Astrocyte (in vitro differentiated cells and primary cell): ENCODE results near the gene SOBP. TPM values are rescaled to one million over a fixed set of nuclear protein-coding genes. Genes with fewer than 3 reads are reported as not detected.

Experiments used
- DNase-seq: peaks from one replicate; pipeline ENCODE4 v3.0.0-alpha.2; 2010; ENCODE audit warnings: low read depth
- FAIRE-seq: peaks from 2 replicates; lab custom pipeline; 2011; peaks lifted over from hg19 to GRCh38; lab: Jason Lieb, UNC
- H2AFZ ChIP-seq: 2 replicates; pipeline ENCODE4 v1.6.0; 2012; ENCODE audit warnings: low read depth, low read length, inconsistent platforms
- H3K27ac ChIP-seq: 2 replicates; pipeline ENCODE4 v1.5.1; 2011; ENCODE audit warnings: low read depth, low read length, inconsistent platforms
- H3K27me3 ChIP-seq: 2 replicates; pipeline ENCODE4 v1.6.0; 2011; ENCODE audit warnings: low read length, inconsistent platforms; ENCODE audit not compliant: insufficient read depth
- H3K36me3 ChIP-seq: 2 replicates; pipeline ENCODE4 v1.5.1; 2011; ENCODE audit warnings: low read length, inconsistent platforms; ENCODE audit not compliant: insufficient read depth
- H3K4me1 ChIP-seq: 2 replicates; pipeline ENCODE4 v1.5.1; 2011; ENCODE audit warnings: low read length, inconsistent platforms; ENCODE audit not compliant: insufficient read depth
- H3K4me2 ChIP-seq: 2 replicates; pipeline ENCODE4 v1.6.0; 2012; ENCODE audit warnings: low read length, inconsistent platforms
- H3K4me3 ChIP-seq: 2 replicates; pipeline ENCODE4 v1.5.1; 2011; ENCODE audit warnings: low read depth, mild to moderate bottlenecking, low read length, inconsistent platforms; ENCODE audit not compliant: insufficient read depth
- H3K79me2 ChIP-seq: 2 replicates; pipeline ENCODE4 v1.6.0; 2012; ENCODE audit warnings: mild to moderate bottlenecking, low read length, inconsistent platforms; ENCODE audit not compliant: insufficient read depth
- H3K9ac ChIP-seq: 2 replicates; pipeline ENCODE4 v1.6.0; 2012; ENCODE audit warnings: mild to moderate bottlenecking, low read length, inconsistent platforms
- H3K9me3 ChIP-seq: 2 replicates; pipeline ENCODE4 v1.5.1; 2012; ENCODE audit warnings: low read depth, mild to moderate bottlenecking, low read length, inconsistent platforms; ENCODE audit not compliant: insufficient read depth
- H4K20me1 ChIP-seq: 2 replicates; pipeline ENCODE4 v1.6.0; 2012; ENCODE audit warnings: low read length, inconsistent platforms; ENCODE audit not compliant: insufficient read depth
- H3K27ac Mint-ChIP-seq: one replicate; pipeline ENCODE4 v1.8.0; 2021; ENCODE audit warnings: mild to moderate bottlenecking, mixed read lengths; ENCODE audit not compliant: unreplicated experiment
- H3K27me3 Mint-ChIP-seq: one replicate; pipeline ENCODE4 v1.8.0; 2021; ENCODE audit warnings: low read depth, mixed read lengths; ENCODE audit not compliant: unreplicated experiment
- H3K36me3 Mint-ChIP-seq: one replicate; pipeline ENCODE4 v1.8.0; 2021; ENCODE audit warnings: low read depth, mixed read lengths; ENCODE audit not compliant: unreplicated experiment
- H3K4me1 Mint-ChIP-seq: one replicate; pipeline ENCODE4 v1.8.0; 2021; ENCODE audit warnings: low read depth, mixed read lengths; ENCODE audit not compliant: unreplicated experiment
- H3K4me3 Mint-ChIP-seq: one replicate; pipeline ENCODE4 v1.8.0; 2021; ENCODE audit warnings: mild to moderate bottlenecking, moderate library complexity, mixed read lengths; ENCODE audit not compliant: unreplicated experiment
- H3K9me3 Mint-ChIP-seq: one replicate; pipeline ENCODE4 v1.8.0; 2021; ENCODE audit warnings: mild to moderate bottlenecking, mixed read lengths; ENCODE audit not compliant: unreplicated experiment
- EZH2 ChIP-seq: IDR thresholded peaks from 2 replicates; pipeline ENCODE4 v1.6.1; 2012; ENCODE audit warnings: mild to moderate bottlenecking, low read length, inconsistent platforms; ENCODE audit not compliant: insufficient read depth
- total RNA-seq: library from RNA; stranded (reverse); gene quantifications from 2 replicates; pipeline ENCODE4 v1.2.1, GENCODE V29; 2021
- TF ChIP-seq, protein P1 (sequence below): IDR thresholded peaks from 2 replicates; pipeline ENCODE4 v1.5.1; 2011; ENCODE audit warnings: low read depth, mild to moderate bottlenecking, inconsistent platforms, low read length, moderate library complexity; ENCODE audit not compliant: insufficient read depth

Gene SOBP
- total RNA-seq, 1 donor from 2014 or later: 4.7 TPM

DNA sequence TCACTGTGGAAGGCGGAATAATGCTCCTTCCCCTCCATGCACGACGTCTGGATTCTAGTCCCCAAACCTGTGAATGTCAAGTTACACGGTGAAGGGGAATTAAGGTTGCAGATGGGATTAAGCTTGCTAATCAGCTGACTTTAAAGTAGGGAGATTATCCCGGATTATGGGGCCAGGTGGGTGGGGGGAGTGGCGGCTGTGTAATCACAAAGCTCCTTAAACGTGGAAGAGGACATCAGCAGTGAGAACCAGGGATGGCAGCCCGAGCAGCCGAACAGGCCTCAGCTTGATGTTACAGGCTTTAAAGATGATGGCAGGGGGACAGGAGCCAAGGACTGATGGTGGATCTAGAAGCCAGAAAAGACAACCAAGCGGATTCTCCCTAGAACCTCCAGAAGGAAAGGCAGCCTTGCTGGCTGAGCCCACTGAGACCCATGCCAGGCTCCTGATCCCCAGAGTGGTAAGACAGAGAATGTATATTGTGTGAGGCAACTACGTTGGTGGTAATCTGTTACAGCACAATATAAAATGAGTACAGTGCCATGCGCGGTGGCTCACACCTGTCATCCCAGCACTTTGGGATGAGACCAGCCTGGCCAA lies 216.7 kb downstream of the SOBP start:
- H3K4me1 ChIP-seq: no peaks in the 10 kb centered on the region
- no peak overlapping the region for H3K9ac ChIP-seq
- Mint-ChIP-seq H3K9me3 (no peaks in the 10 kb centered on the region), H3K4me1 (peaks cover 4% of the 10 kb centered on the region), H3K27me3 (peaks cover 24% of the 10 kb centered on the region), H3K4me3 (no peak overlapping the region), H3K36me3 (no peaks in the 10 kb centered on the region), H3K27ac (no peak overlapping the region)
- no peaks in the 10 kb centered on the region for H3K27me3 ChIP-seq
- TF ChIP-seq EZH2: no peak
- TF ChIP-seq, protein P1, sequence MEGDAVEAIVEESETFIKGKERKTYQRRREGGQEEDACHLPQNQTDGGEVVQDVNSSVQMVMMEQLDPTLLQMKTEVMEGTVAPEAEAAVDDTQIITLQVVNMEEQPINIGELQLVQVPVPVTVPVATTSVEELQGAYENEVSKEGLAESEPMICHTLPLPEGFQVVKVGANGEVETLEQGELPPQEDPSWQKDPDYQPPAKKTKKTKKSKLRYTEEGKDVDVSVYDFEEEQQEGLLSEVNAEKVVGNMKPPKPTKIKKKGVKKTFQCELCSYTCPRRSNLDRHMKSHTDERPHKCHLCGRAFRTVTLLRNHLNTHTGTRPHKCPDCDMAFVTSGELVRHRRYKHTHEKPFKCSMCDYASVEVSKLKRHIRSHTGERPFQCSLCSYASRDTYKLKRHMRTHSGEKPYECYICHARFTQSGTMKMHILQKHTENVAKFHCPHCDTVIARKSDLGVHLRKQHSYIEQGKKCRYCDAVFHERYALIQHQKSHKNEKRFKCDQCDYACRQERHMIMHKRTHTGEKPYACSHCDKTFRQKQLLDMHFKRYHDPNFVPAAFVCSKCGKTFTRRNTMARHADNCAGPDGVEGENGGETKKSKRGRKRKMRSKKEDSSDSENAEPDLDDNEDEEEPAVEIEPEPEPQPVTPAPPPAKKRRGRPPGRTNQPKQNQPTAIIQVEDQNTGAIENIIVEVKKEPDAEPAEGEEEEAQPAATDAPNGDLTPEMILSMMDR: no peak
- no peak overlapping the region for H3K4me3 ChIP-seq
- H3K4me2 ChIP-seq: no peak overlapping the region
- no peak overlapping the region for H2AFZ ChIP-seq
- H3K36me3 ChIP-seq: no peaks in the 10 kb centered on the region
- no peaks in the 10 kb centered on the region for H3K9me3 ChIP-seq
- DNase-seq (no peak), FAIRE-seq (no peak)
- H3K79me2 ChIP-seq: no peaks in the 10 kb centered on the region
- H4K20me1 ChIP-seq: no peaks in the 10 kb centered on the region
- H3K27ac ChIP-seq: no peak overlapping the region

DNA sequence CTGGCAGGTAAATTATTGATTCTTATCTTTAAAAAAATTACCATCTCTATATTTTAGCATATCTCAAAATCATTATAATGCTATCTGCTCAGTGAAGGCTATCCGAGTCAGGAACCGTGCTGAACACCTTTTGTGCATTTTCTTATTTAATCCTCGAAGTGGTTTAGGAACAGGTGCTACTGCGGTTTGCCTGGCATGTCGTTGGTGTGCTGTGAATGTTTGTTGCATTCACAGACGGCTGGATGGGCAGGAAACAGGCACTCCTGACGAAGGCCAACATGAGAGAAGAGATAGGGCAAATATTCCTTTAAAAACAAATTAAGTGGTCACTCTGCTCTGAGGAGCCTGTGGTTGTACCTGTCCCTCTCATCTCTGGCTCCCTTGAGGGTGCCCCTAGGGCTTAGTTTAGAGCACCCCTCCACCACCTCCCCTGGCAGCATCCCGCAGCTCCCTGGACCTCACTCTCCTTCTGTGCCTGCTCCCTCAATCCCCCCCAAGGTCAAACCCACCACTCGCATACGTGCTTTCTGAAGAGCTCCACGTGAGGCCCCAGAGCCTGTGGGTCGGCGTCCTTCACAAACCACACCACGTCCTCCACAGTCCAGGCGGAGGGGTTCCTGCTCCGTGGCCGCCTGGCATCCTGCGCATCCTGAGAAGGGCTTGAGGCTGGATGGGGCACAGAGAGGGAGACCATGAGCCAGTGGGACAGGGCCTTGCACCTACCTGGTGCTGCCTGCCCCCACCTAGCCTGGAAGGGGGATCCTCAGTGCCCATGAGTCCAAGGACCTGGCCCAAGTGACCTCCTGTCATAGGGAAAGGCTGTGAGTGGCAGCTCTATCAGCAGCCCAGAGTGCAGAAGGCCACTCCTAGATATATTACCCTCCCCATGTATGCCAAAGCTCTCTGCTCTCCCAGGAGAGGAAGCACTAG lies 217.7 kb downstream of the SOBP start:
- Histone ChIP-seq H3K9ac (no peak overlapping the region), H3K36me3 (no peaks in the 10 kb centered on the region), H3K4me1 (no peaks in the 10 kb centered on the region), H3K27ac (no peak overlapping the region), H3K4me3 (no peak overlapping the region), H4K20me1 (no peaks in the 10 kb centered on the region), H3K4me2 (no peak overlapping the region), H2AFZ (no peak overlapping the region), H3K79me2 (no peaks in the 10 kb centered on the region), H3K27me3 (no peaks in the 10 kb centered on the region), H3K9me3 (no peaks in the 10 kb centered on the region)
- no peak for DNase-seq
- H3K9me3 Mint-ChIP-seq: no peaks in the 10 kb centered on the region
- no peak for FAIRE-seq
- peaks cover 10% of the 10 kb centered on the region for H3K4me1 Mint-ChIP-seq
- no peak overlapping the region for H3K27ac Mint-ChIP-seq
- peaks cover 28% of the 10 kb centered on the region for H3K27me3 Mint-ChIP-seq
- H3K36me3 Mint-ChIP-seq: no peaks in the 10 kb centered on the region
- no peak for TF ChIP-seq EZH2
- TF ChIP-seq, protein P1: no peak
- H3K4me3 Mint-ChIP-seq: no peak overlapping the region

- no peaks in the 10 kb centered on the region for H4K20me1 ChIP-seq
- FAIRE-seq (no peak), DNase-seq (no peak)
- H3K4me1 ChIP-seq: no peaks in the 10 kb centered on the region
- no peaks in the 10 kb centered on the region for H3K36me3 ChIP-seq
- H3K4me3 ChIP-seq: no peak overlapping the region
- no peak overlapping the region for H3K4me2 ChIP-seq
- H3K79me2 ChIP-seq: no peaks in the 10 kb centered on the region
- no peaks in the 10 kb centered on the region for H3K9me3 ChIP-seq
- no peak for TF ChIP-seq EZH2
- TF ChIP-seq, protein P1: no peak
- no peak overlapping the region for H3K9ac ChIP-seq
- Mint-ChIP-seq H3K4me1 (peaks cover 18% of the 10 kb centered on the region), H3K4me3 (no peak overlapping the region), H3K27me3 (peaks cover 28% of the 10 kb centered on the region), H3K36me3 (no peaks in the 10 kb centered on the region), H3K27ac (no peak overlapping the region), H3K9me3 (no peaks in the 10 kb centered on the region)
- H3K27me3 ChIP-seq: peaks cover 3% of the 10 kb centered on the region
- H2AFZ ChIP-seq: no peak overlapping the region
- no peak overlapping the region for H3K27ac ChIP-seq
Observed at GRCh38 chr6:107708435-107708834, 218.5 kb downstream of the SOBP start.
